ENCODE results near the gene MYO19.

DNA sequence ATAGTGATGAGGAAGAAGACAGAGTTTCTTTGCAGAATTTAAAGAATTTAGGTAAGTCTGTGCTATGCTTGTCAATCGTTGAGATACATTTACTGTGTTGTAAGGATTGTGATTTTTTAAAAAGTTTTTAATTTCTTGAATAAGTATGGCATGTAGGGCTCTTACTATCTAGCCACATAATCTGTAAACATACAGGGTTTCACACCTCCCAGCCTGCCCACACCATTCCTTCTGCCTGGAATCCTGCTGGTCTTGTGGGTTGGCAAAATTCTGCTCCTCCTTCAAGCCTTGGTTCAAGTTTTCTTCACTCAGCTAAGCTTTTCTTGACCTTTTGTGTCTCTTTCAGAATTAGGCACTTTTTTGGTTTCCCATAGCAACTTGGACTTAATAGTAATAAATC, 40.7 kb downstream of the MYO19 start:
- TF ChIP-seq, protein P1, sequence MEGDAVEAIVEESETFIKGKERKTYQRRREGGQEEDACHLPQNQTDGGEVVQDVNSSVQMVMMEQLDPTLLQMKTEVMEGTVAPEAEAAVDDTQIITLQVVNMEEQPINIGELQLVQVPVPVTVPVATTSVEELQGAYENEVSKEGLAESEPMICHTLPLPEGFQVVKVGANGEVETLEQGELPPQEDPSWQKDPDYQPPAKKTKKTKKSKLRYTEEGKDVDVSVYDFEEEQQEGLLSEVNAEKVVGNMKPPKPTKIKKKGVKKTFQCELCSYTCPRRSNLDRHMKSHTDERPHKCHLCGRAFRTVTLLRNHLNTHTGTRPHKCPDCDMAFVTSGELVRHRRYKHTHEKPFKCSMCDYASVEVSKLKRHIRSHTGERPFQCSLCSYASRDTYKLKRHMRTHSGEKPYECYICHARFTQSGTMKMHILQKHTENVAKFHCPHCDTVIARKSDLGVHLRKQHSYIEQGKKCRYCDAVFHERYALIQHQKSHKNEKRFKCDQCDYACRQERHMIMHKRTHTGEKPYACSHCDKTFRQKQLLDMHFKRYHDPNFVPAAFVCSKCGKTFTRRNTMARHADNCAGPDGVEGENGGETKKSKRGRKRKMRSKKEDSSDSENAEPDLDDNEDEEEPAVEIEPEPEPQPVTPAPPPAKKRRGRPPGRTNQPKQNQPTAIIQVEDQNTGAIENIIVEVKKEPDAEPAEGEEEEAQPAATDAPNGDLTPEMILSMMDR (IDR thresholded peaks at IDR 0.05), result no peak
- TF ChIP-seq POLR2A (IDR thresholded peaks at IDR 0.05), result no peak

Data from right lobe of liver (tissue), 4 donors.